Measurements from ENCODE around the gene FRMD5.
"Not testable (repeated sequence)": the region's sequence is repeated elsewhere in the genome, so short reads cannot be mapped to it uniquely, and the experiment has no call there.

FRMD5 gene

DNA sequence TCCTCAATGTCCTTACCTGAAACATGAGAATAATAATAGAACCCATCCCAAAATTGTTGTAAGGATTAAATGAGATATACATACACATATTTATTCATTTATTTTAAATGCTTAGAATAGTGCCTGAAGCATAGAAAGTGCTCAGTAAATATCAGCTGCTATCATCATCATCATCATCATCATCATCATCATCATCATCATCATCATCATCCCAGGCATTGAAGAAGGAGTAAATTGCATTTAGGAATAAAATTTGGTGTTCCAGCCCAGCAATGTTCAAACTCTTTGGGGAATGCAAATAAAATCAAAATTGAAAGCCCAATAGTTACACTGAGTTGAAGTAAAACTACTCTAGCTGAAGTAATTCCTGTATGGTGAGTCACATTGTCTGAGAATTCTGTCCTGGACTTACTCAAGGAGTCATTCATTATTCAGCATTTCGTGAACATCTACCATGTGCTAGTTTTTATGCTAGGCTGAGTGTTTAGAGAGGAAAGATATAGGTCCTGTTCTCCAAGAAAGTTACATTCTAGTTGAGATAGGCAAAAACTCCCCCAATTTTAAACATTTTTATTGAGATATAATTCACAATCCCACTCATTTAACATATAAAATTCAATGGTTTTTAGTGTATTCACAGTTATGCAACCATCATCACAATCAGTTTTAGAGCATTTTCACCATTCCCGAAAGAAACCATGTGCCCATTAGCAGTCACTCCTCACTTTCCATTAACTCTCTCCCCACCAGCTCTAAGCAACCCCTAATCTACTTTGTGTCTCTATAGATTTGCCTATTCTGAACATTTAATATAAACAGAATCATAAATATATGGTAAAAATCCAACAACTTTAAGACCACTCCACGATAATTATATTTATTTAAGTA, 107.2 kb downstream of the FRMD5 start:
- no peak for DNase-seq

- no peak for DNase-seq
Observed at GRCh38 chr15:44084770-44085169, 110.3 kb downstream of the FRMD5 start.

GRCh38 chr15:44084171-44084570, 110.9 kb downstream of the FRMD5 start:
- no peak for DNase-seq

DNA sequence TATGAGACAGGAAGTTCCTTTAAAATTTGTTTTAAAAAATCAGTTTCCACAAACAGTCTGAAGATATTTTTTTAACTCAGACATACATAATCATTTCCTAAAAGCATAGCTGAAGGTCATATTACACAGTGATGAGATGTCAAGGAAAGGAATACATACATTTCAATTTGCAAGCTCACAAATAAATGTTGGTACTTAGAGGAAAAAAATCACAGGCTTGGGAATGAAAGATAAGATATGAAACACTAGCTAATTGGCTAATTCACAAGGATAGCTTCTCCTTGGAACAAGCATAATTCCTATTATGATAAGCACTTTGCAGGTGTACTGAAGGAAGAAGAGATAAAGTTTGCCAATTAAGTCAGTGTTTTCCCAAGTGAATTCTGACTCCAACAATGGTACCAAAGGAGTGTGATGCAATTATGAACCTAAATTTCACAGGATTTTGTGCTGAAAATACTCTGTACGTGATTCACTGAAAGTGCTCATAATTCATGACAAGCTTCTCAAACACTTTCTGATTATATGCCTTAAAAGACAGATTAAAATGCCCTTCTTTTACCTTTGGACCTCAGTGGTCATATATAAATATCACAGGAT, 112.4 kb downstream of the FRMD5 start:
- DNase-seq: no peak

DNA sequence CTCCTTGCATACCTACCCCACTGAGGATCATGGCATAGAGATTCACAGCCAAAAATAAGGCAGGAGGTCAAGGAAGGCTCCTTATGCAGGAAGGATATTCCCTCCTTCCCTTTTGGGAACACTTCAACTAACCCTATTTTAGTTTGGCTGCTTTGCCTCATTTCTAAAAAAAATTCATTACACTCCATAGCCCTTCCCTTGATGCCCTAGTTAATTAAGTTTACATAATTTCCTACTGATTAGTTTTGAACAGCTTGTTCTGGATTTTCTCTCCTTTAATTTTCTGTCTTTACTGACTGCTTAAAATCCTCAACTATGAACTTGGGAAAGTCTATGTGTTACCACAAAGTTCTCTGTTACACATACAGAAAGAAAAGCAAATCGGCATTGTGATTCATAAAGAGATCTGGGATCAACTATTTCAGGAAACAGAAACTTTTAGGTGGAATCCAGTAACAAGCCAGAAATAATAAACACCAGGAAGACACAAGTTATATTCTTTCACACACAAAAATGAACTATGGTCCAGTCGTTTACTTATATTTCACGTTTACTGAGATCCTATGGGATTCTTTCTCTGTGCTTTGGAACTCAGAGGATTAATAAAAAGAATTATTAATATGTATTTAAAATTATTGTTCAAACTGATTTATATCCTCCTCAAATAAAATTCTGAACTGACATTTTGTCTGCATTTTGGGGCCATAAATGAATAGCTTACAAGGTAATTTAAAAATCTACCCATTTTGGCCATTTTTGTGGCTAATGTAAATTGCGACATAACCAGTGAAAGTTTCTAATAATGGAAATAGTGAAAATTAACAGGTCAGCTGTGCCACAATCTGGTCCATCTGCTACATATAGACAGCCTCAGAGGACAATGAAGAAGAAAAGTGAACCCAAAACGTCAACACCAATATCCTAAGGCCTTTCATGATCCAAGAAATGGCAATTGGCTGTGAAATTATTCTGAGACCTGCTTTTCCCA, 113.8 kb downstream of the FRMD5 start:
- no peak for DNase-seq

DNA sequence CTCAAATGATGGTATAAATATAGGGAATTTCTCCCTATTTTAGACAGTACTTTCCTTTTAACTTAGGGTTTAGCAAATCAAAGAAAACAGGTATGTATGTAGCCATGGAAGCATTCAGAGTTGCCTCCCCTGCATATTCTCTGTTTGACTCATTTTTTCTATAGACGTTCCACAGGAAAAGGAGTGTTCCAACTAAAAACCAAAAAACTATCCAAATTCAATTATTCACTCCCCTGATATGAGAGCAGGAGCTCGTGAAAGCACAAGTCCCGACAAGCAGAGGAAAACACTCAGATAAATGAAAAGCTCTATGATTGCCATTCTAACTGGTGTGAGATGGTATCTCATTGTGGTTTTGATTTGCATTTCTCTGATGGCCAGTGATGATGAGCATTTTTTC, 119.5 kb downstream of the FRMD5 start:
- DNase-seq: no peak

GRCh38 chr15:44069489-44069888, 125.6 kb downstream of the FRMD5 start:
- DNase-seq: no peak

- no peak for DNase-seq
Observed at GRCh38 chr15:44068347-44068746, 126.7 kb downstream of the FRMD5 start.

- peak; percentile 64 for DNase-seq
Observed at GRCh38 chr15:44066211-44066827, 128.8 kb downstream of the FRMD5 start.

GRCh38 chr15:44064706-44065105, 130.4 kb downstream of the FRMD5 start:
- no peak for DNase-seq

DNA sequence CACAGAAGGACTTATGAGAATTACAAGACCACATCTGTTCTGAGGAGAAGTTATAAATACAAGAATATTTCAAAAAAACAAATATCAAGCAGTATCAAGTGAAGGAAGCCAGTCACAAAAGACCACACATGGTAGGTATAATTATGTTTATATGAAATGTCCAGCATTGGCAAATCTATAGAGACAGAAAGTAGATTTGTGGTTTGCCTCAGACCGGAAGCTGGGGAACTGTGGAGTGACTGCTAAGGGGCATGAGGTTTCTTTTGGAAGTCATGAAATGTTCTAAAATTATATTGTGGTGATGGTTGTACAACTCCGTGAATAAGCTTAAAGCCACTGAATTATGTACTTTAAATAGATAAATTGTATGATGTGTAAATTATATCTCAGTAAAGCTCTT, 136.9 kb downstream of the FRMD5 start:
- no peak for DNase-seq

DNA sequence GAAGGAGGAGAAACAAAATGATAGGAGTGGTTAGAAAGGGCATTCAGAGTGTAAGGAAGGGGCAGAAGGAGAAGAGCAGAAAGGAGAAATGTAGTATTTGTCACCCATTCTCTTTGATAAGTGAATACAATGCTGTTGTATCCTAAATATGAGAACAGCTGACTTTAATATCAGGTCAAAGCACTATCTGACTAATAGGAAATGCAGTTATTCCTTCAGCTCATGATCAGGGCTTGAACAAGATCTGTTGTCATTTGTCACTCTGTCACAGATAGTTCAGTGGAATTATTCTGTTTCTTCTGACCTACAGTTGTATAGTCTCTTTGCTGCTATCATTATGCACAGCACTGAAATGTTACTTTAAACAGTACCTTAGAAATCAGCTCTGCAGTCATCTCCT, 149.4 kb downstream of the FRMD5 start:
- DNase-seq: no peak

- no peak for DNase-seq
Observed at GRCh38 chr15:44045217-44045616, 149.9 kb downstream of the FRMD5 start.

DNA sequence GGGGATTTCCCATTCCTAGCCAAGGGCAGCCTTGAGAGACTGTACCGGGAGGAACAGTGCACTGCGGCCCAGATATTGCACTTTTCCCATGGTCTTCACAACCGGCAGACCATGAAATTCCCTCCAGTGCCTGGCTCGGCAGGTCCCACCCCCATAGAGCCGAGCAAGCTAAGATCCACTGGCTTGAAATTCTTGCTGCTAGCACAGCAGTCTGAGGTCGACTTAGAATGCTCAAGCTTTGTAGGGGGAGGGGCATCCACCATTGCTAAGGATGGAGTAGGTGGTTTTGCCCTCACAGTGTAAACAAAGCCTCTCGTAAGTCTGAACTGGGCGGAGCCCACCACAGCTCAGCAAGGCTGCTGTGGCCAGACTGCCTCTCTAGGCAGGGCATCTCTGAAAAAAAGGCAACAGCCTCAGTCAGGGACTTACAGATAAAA, 156.3 kb downstream of the FRMD5 start:
- DNase-seq: no peak

DNA sequence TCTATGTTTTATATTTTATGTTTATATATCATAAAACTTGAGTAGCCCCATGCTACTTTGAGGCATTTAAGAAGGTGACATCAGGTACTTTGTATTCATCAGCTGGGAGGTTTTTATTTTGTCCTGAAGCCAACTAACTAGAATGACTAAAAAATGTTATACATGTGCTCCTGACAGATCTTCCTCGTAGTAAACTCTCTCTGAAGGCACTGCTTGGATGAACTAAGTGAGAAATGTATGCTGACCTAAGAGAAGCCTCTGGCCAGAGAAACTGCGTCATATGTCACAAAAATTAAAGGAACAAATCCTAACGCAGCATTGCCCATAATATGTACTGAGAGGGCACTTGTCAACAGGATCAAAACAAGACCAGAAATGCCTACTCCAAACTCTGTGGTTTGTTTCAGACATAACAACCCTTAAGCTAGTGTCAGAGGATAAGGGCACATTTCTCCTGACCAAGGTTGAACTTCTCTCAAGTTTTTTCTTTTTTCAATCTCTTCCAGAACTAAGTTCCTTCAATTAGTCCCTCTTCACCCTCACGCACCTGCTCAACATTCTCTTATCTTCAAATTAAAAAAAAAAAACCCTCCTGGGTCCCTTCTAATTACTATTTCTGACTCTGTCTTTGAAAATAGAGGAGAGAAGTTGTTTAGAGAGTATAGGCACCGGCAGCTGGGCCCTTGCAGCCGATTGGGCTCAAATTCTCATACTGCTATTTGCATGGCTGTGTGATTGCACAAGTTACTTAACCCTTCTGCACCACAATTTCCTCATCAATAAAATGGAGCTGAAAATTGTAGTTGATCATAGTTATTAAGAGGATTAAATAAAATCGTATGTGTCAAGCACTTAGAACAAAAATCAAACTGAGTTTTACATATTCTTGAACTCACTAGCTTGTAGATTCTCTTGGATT, 159.0 kb downstream of the FRMD5 start:
- DNase-seq: no peak

DNA sequence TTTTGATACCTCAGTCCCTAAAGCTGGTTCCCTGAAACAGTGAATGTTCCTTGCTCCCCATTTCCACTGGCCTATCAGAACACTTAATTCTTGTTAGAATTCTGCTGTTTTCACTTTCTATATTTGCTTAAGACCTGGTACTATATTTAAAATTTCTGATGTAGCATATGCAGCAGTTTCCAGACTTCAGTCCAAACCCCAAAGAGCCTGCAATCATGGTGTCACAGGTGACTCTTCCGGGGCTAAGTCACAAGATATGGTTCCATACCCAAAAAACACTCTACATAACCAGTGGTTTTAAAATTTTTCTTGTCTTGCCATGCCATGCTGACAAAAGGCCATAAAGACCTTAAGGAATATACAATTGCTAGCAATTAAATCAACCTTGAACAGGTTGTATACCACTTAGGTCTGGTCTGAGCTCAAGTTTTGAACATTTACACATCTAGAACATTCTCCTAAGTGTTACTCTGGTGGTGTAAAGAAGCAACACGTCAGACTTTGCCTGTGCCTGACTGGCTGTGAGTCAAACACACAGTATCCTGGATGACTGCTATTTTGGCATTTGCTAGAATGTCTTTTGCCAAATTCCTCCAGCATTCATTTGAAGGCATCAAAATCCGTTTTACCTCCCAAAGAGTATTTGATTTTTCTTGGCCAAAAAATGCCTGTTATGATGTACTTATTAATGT, 160.0 kb downstream of the FRMD5 start:
- no peak for DNase-seq

- no peak for DNase-seq
Observed at GRCh38 chr15:44034334-44034733, 160.7 kb downstream of the FRMD5 start.

- DNase-seq: no peak
Observed at GRCh38 chr15:44033894-44034293, 161.2 kb downstream of the FRMD5 start.

- not testable (repeated sequence) for DNase-seq
Observed at GRCh38 chr15:44032820-44033219, 162.3 kb downstream of the FRMD5 start.

- DNase-seq: no peak
Observed at GRCh38 chr15:44029940-44030568, 165.0 kb downstream of the FRMD5 start.

- no peak for DNase-seq
Observed at GRCh38 chr15:44029003-44029402, 166.1 kb downstream of the FRMD5 start.

All from NK-92 treated with Interleukin-12 subunit alpha and Interleukin-12 subunit beta, amount 100 ng/mL, for 24 hours (cell line).